OCI-M2 (cell line): ENCODE data around the gene PRAMEF25.
"Not testable (repeated sequence)": the region's sequence is repeated elsewhere in the genome, so short reads cannot be mapped to it uniquely, and the experiment has no call there.

Experiments used
- DNase-seq: peaks from one replicate; lab custom pipeline; 2025; ENCODE audit not compliant: unreplicated experiment; lab: John Stamatoyannopoulos, UW

Gene PRAMEF25

GRCh38 chr1:13070474-13070873 lies at the start of gene PRAMEF25:
Gene PRAMEF25 (plus strand): TSS chr1:13070774. CDS start chr1:13073694, 2,920 bp downstream.
- not testable (repeated sequence) for DNase-seq

GRCh38 chr1:13056475-13056874 lies 14.1 kb upstream of the PRAMEF25 start, which contains the start of gene PRAMEF27:
Gene PRAMEF27 (minus strand): TSS chr1:13056575. CDS start chr1:13053659, 2,916 bp downstream.
- not testable (repeated sequence) for DNase-seq

- not testable (repeated sequence) for DNase-seq
Measured at GRCh38 chr1:13116754-13117153, 46.2 kb downstream of the PRAMEF25 start, which contains the start of gene HNRNPCL2. Gene HNRNPCL2 (minus strand): TSS chr1:13116854. CDS start chr1:13116400, 454 bp downstream.
